B cell (primary cell): ENCODE measurements around the gene CNTNAP2. TPM values are rescaled to one million over a fixed set of nuclear protein-coding genes. Genes with fewer than 3 reads are reported as not detected.
"Not testable (repeated sequence)": the region's sequence is repeated elsewhere in the genome, so short reads cannot be mapped to it uniquely, and the experiment has no call there.

Source experiments
- ATAC-seq: fragments of 200-7000 bp; cut with Tn5 transposase; one replicate; pipeline ENCODE4 v1.10.0; 2021; ENCODE audit warnings: low read depth, mild to moderate bottlenecking, moderate number of reproducible peaks, moderate library complexity
- CTCF ChIA-PET: fragments of 350-600 bp; sonication (Branson Sonifier 250); formaldehyde crosslinking; loops from one replicate; lab custom pipeline; 2021; ENCODE audit warnings: antibody characterized with exemption, inconsistent platforms; lab: Charles Lee
- POLR2A ChIA-PET: fragments of 350-600 bp; sonication (Branson Sonifier 250); formaldehyde crosslinking; loops from one replicate; lab custom pipeline; 2021; ENCODE audit warnings: antibody characterized with exemption; lab: Charles Lee
- DNase-seq: peaks from one replicate; pipeline ENCODE4 v3.0.0; 2013
- H2AFZ ChIP-seq: 2 replicates; pipeline ENCODE4 v1.6.1; 2012; ENCODE audit warnings: mild to moderate bottlenecking, low read depth, low read length; ENCODE audit not compliant: insufficient read depth, poor library complexity, severe bottlenecking
- H3K27ac ChIP-seq, 2 donors: 1 replicate in 1 of 2; 2 replicates in 1 of 2; pipeline ENCODE4 v1.5.1; 2012 to 2013; ENCODE audit warnings: low read length in 2 of 2, mild to moderate bottlenecking in 2 of 2, moderate library complexity in 1 of 2
- H3K27me3 ChIP-seq, 4 experiments: fragments of 200-600 bp in 1 of 4; sonication (generic) in 1 of 4; replicated peaks in 1 of 4; 1 replicate in 2 of 4; 2 replicates in 2 of 4; pipeline versions ENCODE4 v1.6.1 to v1.7.0; 2013 to 2016; ENCODE audit warnings: low read length in 3 of 4, mild to moderate bottlenecking in 2 of 4, mixed read lengths in 1 of 4, moderate library complexity in 1 of 4; ENCODE audit not compliant: insufficient read depth in 4 of 4, control insufficient read depth in 3 of 4; ENCODE audit errors: control extremely low read depth in 1 of 4
- H3K36me3 ChIP-seq, 2 experiments: replicated peaks in 1 of 2; 1 replicate in 1 of 2; 2 replicates in 1 of 2; pipeline versions ENCODE4 v1.6.1 to v1.7.1; 2013; ENCODE audit warnings: low read length in 1 of 2; ENCODE audit not compliant: insufficient read depth in 2 of 2, control insufficient read depth in 1 of 2; ENCODE audit errors: control extremely low read depth in 1 of 2, extremely low read depth in 1 of 2
- H3K4me1 ChIP-seq, 2 donors: fragments of 200-600 bp in 1 of 2; sonication (generic) in 1 of 2; 1 replicate in 1 of 2; 2 replicates in 1 of 2; pipeline versions ENCODE4 v1.5.1 to v1.6.1; 2013 to 2017; ENCODE audit warnings: low read length in 2 of 2; ENCODE audit not compliant: control insufficient read depth in 2 of 2, insufficient read depth in 2 of 2
- H3K4me2 ChIP-seq: replicated peaks from 2 replicates; pipeline ENCODE3; 2012; ENCODE audit warnings: mild to moderate bottlenecking, low read depth, low read length; ENCODE audit not compliant: poor library complexity, severe bottlenecking
- H3K4me3 ChIP-seq, 5 experiments: fragments of 200-600 bp in 1 of 5; sonication (generic) in 1 of 5; 1 replicate in 3 of 5; 2 replicates in 2 of 5; pipeline versions ENCODE4 v1.5.1 to v1.7.0; 2011 to 2016; ENCODE audit warnings: low read length in 4 of 5, mild to moderate bottlenecking in 4 of 5, low read depth in 2 of 5, control low read depth in 1 of 5, moderate library complexity in 1 of 5; ENCODE audit not compliant: insufficient read depth in 1 of 5; ENCODE audit errors: control extremely low read depth in 1 of 5, extremely low read depth in 1 of 5
- H3K79me2 ChIP-seq: fragments of 200-600 bp; sonication (generic); one replicate; pipeline ENCODE4 v1.6.0; 2016; ENCODE audit warnings: low read length; ENCODE audit not compliant: control insufficient read depth, insufficient read depth
- H3K9ac ChIP-seq: fragments of 200-600 bp; sonication (generic); 2 replicates; pipeline ENCODE4 v1.6.1; 2017; ENCODE audit warnings: mild to moderate bottlenecking, low read length, moderate library complexity
- H3K9me3 ChIP-seq, 3 donors: one replicate each; pipeline versions ENCODE4 v1.6.1 to v1.7.1; 2013; ENCODE audit warnings: low read length in 2 of 3; ENCODE audit not compliant: control insufficient read depth in 2 of 3, insufficient read depth in 1 of 3; ENCODE audit errors: control extremely low read depth in 1 of 3
- H4K20me1 ChIP-seq: 2 replicates; pipeline ENCODE4 v1.6.0; 2012; ENCODE audit warnings: mild to moderate bottlenecking, low read length; ENCODE audit not compliant: insufficient read depth, control insufficient read depth, poor library complexity, severe bottlenecking
- H3K27ac Mint-ChIP-seq: one replicate; pipeline ENCODE4 v1.8.0; 2021; ENCODE audit warnings: mixed read lengths
- H3K27me3 Mint-ChIP-seq: one replicate; pipeline ENCODE4 v1.8.0; 2021; ENCODE audit warnings: mixed read lengths
- H3K4me1 Mint-ChIP-seq: one replicate; pipeline ENCODE4 v1.8.0; 2021; ENCODE audit warnings: mixed read lengths
- H3K4me3 Mint-ChIP-seq: one replicate; pipeline ENCODE4 v1.8.0; 2021; ENCODE audit warnings: mixed read lengths
- H3K9me3 Mint-ChIP-seq: one replicate; pipeline ENCODE4 v1.8.0; 2022; ENCODE audit warnings: mixed read lengths; ENCODE audit not compliant: insufficient read depth
- CTCF ChIP-seq: fragments of 200-600 bp; IDR thresholded peaks from one replicate; pipeline ENCODE4 v1.8.0; 2022; ENCODE audit warnings: antibody characterized with exemption, mild to moderate bottlenecking
- EZH2 ChIP-seq: IDR thresholded peaks from 2 replicates; pipeline ENCODE4 v1.6.1; 2012; ENCODE audit warnings: borderline replicate concordance, low read depth, mild to moderate bottlenecking, moderate library complexity, low read length; ENCODE audit not compliant: insufficient read depth, poor library complexity, severe bottlenecking
- WGBS: methylation state at CpG from one replicate; pipeline ENCODE4 v1.1.5; 2013; ENCODE audit warnings: missing lambda C conversion rate; ENCODE audit not compliant: insufficient coverage; 5-methylcytosine and 5-hydroxymethylcytosine counted together
- intact Hi-C: fragments of 100-400 bp; cut with micrococcal nuclease; formaldehyde crosslinking; loops from one replicate; pipeline ENCODE4 v1.10.0; 2022
- polyA plus RNA-seq: library from polyadenylated mRNA; depleted of rRNA; stranded (reverse); fragments of >200 nt; gene quantifications from 2 replicates; pipeline ENCODE4 v1.2.3, GENCODE V29; 2012
- total RNA-seq, 2 donors: library from RNA; stranded (reverse); fragments of 120-200 nt in 1 of 2; gene quantifications; 1 replicate in 1 of 2; 2 replicates in 1 of 2; pipeline versions ENCODE4 v1.2.3 to v1.2.4, GENCODE V29; 2013 to 2022

CNTNAP2 gene
- total and polyA plus RNA-seq, 2 donors (not counting 1 experiment from before 2014, with no cell fraction given): 7.4 to 16.6 TPM

- no peaks in the 10 kb centered on the region for H3K9me3 ChIP-seq
- intact Hi-C loops: no loop called here
- H3K79me2 ChIP-seq: no peaks in the 10 kb centered on the region
- DNase-seq (no peak), ATAC-seq (no peak)
- TF ChIP-seq EZH2: no peak
- TF ChIP-seq CTCF: no peak
- no peak overlapping the region for H2AFZ ChIP-seq
- no peaks in the 10 kb centered on the region for H3K27me3 Mint-ChIP-seq
- no peak overlapping the region for H3K4me2 ChIP-seq
- H4K20me1 ChIP-seq: no peaks in the 10 kb centered on the region
- no peaks in the 10 kb centered on the region for H3K4me1 Mint-ChIP-seq
- H3K4me3 ChIP-seq: no peak overlapping the region
- H3K4me1 ChIP-seq: no peaks in the 10 kb centered on the region
- H3K36me3 ChIP-seq: no peaks in the 10 kb centered on the region
- no peak overlapping the region for H3K27ac Mint-ChIP-seq
- ChIA-PET CTCF (interaction anchor here (1.1 kb wide), 1 partner anchor 193 kb away, joined by 6 read pairs; no protein-coding TSS in a partner anchor), POLR2A (no interaction called here)
- H3K27ac ChIP-seq: no peak overlapping the region
- peaks cover 4% of the 10 kb centered on the region for H3K9me3 Mint-ChIP-seq
- H3K27me3 ChIP-seq: peaks cover 0 to 2% (median 0%) of the 10 kb centered on the region in 4 experiments
- no peak overlapping the region for H3K4me3 Mint-ChIP-seq
- no peak overlapping the region for H3K9ac ChIP-seq
Observed at GRCh38 chr7:148458263-148458662, 2341.7 kb downstream of the CNTNAP2 start.

GRCh38 chr7:148461392-148462179, 2345.0 kb downstream of the CNTNAP2 start:
- Histone ChIP-seq H3K9me3 (no peaks in the 10 kb centered on the region), H4K20me1 (no peaks in the 10 kb centered on the region), H3K27me3 (no peaks in the 10 kb centered on the region), H3K4me1 (no peaks in the 10 kb centered on the region), H2AFZ (no peak overlapping the region), H3K9ac (no peak overlapping the region), H3K4me2 (no peak overlapping the region), H3K79me2 (no peaks in the 10 kb centered on the region), H3K27ac (no peak overlapping the region), H3K4me3 (no peak overlapping the region), H3K36me3 (no peaks in the 10 kb centered on the region)
- Mint-ChIP-seq H3K4me3 (no peak overlapping the region), H3K27me3 (no peaks in the 10 kb centered on the region), H3K4me1 (no peaks in the 10 kb centered on the region), H3K9me3 (peaks cover 4% of the 10 kb centered on the region), H3K27ac (no peak overlapping the region)
- DNase-seq (no peak), ATAC-seq (no peak)
- POLR2A ChIA-PET: no interaction called here
- intact Hi-C loops: no loop called here
- no peak for TF ChIP-seq EZH2
- no peak for TF ChIP-seq CTCF
- WGBS: 95% methylated on average over 4 of the region's 4 CpGs
- CTCF ChIA-PET: interaction anchor here (0.6 to 1.3 kb wide), 2 partner anchors 43 to 393 kb away, joined by 3 to 4 read pairs; no protein-coding TSS in a partner anchor

GRCh38 chr7:148462774-148463173, 2346.2 kb downstream of the CNTNAP2 start:
- H3K9me3 ChIP-seq, H3K4me3 Mint-ChIP-seq, H3K4me3 ChIP-seq, H3K9ac ChIP-seq, H3K27ac Mint-ChIP-seq, intact Hi-C loops, H3K4me1 Mint-ChIP-seq, H3K4me1 ChIP-seq, ATAC-seq, H3K79me2 ChIP-seq, H3K27me3 Mint-ChIP-seq, CTCF ChIA-PET, H3K27ac ChIP-seq, POLR2A ChIA-PET, H3K27me3 ChIP-seq, H3K9me3 Mint-ChIP-seq, H2AFZ ChIP-seq, H3K36me3 ChIP-seq, DNase-seq, H4K20me1 ChIP-seq, H3K4me2 ChIP-seq: not testable (repeated sequence)
- WGBS: 100% methylated on average over 2 of the region's 9 CpGs
